Epithelial cell of proximal tubule (primary cell): ENCODE measurements around the gene ATP6V0C. TPM values are rescaled to one million over a fixed set of nuclear protein-coding genes. Genes with fewer than 3 reads are reported as not detected.

ENCODE experiments used
- DNase-seq: peaks from one replicate; pipeline ENCODE4 v3.0.0-alpha.2; 2011; ENCODE audit warnings: low read depth
- H3K4me3 ChIP-seq: 2 replicates; pipeline ENCODE4 v1.5.1; 2011; ENCODE audit warnings: low read depth, mild to moderate bottlenecking, low read length
- CTCF ChIP-seq: conservative IDR thresholded peaks from 2 replicates; pipeline ENCODE4 v1.5.1; 2012; ENCODE audit warnings: low read depth, mild to moderate bottlenecking, low read length
- total RNA-seq: library from RNA; depleted of rRNA; stranded (reverse); fragments of >200 nt; gene quantifications from 2 replicates; pipeline ENCODE4 v1.2.3, GENCODE V29; 2015

The ATP6V0C gene
- total RNA-seq, 1 donor from 2014 or later: 32.4 TPM

- TF ChIP-seq CTCF: peak; percentile 11
- DNase-seq: no peak
- no peak overlapping the region for H3K4me3 ChIP-seq
These were observed 32.1 kb upstream of the ATP6V0C start for GRCh38 chr16:2481676-2482075.

DNA sequence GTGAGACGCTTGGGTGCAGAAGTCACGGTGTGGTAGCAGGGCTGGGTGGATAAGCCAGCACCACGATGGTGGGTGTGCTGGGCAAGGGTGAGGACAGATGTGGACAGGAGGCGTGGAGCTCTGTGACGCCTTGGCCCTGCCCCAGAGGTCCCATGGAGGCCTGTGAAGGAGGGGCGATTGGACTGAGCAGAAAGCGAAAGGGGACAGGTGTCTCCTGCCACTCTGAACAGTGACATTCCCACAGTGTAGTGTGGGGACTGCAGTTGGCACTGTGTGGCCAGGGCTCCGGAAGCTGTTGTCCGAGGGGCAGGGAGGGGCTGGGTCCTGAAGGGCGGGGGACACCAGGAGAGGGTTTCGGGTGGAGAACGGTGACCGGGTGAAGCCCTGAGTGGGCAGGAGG lies 31.5 kb upstream of the ATP6V0C start:
- no peak for TF ChIP-seq CTCF
- no peak for DNase-seq
- H3K4me3 ChIP-seq: no peak overlapping the region

DNA sequence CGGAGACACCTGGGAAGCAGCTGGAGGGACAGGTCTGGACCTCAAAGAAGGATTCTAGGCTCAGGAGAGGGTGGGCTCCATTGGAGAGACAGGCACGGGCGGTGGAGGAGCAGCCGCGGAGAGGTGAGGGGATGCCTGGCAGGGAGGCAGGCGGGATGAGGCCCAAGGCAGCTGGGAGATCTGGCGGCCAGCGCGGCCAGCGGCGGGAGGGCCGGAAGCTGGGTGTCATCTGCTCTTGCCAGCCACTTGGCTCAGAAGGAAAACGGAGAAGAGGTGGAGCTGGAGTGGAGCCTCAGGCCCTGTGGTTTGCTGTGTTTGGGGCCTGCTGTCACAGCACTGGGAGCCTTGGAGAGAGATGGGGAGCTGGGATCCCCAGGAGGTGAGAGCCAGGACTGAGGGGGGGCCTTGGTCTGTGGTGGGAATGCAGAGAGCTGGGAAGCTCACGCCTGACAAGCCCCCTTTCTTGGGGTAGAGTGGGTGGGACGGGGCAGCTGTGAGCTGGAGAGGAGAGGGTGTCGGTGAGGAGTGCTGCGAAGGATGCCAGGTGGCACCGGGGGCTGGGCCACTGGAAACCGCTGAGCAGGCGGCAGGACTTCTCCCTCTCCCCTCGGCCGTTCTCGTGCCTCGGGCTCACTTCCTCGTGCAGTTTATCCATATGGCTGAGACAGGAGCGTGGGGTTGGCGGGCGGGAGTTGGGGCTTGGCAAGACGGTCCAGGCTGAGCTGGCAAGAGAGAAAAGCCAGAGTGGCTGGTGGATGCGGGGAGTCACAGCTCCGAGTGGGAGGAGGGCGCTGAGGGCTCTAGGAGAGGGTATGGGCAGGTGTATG lies 30.8 kb upstream of the ATP6V0C start:
- DNase-seq: no peak
- no peak for TF ChIP-seq CTCF
- no peak overlapping the region for H3K4me3 ChIP-seq

GRCh38 chr16:2483939-2484897 lies 29.5 kb upstream of the ATP6V0C start:
- no peak for DNase-seq
- TF ChIP-seq CTCF: no peak
- no peak overlapping the region for H3K4me3 ChIP-seq

- H3K4me3 ChIP-seq: no peak overlapping the region
- no peak for TF ChIP-seq CTCF
- no peak for DNase-seq
These were observed 28.7 kb upstream of the ATP6V0C start for GRCh38 chr16:2484898-2485508.

DNA sequence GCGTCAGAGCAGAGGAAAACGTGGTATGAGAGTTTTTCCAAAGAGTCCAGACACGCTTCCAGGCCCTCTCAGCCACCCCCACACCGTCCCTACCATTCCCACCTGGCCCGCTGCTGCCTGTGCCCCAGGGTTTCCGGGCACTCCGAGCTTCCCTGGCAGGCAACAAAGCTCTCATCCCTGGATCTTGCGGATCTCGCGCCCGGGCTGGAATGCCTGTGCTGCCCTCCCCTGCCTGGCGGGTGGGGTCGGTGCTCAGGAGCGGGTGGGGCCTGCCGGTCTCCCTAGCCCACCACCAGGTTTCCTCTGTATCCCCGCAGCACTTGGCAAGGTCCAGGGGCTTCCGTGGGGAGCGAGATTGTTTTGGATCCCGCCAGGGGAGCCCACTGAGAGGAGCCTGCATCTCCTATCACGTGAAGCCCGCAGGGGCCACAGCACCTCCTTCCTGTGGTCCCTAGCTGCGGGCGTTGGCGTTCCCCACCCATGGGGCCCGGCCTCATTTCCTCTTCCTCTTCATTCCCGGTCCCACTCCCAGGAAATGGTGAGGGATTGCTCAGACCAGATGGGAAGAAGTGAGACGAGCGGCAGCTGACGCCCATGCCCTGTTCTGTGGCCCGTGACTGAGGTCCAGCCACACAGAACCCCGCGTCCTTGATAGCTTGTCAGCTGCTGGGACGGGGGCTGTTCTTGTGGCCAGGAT lies 27.8 kb upstream of the ATP6V0C start:
- no peak for DNase-seq
- H3K4me3 ChIP-seq: no peak overlapping the region
- TF ChIP-seq CTCF: no peak
